Measurements from ENCODE around the gene PRKACA.

GRCh38 chr19:14085309-14085995 is 32.1 kb downstream of the PRKACA start, which contains the start of gene C19orf67:
- TF ChIP-seq CTCF (conservative IDR thresholded peaks at IDR 0.05; ENCODE audit: low read depth, low read length) (no peak), EZH2 (IDR thresholded peaks at IDR 0.05; ENCODE audit: borderline replicate concordance, low read depth, low read length, poor library complexity, severe bottlenecking) (no peak)

Measured in A673 (cell line).